ENCODE measurements around the gene AFAP1.

AFAP1 gene

DNA sequence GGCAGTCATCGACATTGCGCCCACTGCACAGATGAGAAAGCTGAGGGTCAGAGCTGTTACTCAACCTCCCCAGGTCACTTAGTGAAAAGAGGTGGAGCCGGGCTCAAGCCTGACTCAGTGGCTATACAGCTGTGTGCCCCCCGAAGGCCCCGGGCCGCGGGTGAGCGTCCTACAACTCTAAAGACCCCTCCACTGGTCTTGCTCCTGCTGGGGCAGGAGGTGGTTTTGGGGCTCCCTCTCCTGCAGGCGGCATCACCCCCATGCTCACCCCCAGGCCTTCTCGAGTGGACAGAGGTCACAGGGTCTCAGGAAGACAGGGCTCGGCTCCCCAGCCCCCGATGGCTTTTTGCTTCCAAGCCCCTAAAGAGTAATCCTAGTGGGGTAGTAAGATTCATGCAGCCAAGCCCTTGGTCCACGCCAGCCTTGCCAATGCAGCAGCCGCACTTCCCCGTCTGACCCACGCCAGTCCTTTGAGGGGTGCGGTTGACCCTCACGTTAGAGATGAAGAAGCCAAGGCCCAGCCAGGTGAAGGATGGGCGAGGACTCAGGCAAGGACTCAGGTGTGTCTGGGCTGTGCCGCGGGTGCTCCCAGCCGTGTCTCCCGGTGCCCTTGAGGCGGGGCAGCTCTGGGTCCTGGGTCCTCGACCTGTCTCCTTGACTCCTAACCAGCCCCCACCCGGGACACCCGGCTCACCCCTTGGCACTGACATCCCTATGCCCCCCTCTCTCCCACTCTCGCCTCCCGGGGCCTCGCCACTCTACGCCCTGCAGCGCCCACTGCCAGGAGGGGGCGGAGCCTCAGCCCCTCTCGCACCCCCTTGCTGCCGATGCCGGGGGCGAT, 200.4 kb downstream of the AFAP1 start:
- DNase-seq (ENCODE audit: low read depth in 2 of 2): no peak

DNA sequence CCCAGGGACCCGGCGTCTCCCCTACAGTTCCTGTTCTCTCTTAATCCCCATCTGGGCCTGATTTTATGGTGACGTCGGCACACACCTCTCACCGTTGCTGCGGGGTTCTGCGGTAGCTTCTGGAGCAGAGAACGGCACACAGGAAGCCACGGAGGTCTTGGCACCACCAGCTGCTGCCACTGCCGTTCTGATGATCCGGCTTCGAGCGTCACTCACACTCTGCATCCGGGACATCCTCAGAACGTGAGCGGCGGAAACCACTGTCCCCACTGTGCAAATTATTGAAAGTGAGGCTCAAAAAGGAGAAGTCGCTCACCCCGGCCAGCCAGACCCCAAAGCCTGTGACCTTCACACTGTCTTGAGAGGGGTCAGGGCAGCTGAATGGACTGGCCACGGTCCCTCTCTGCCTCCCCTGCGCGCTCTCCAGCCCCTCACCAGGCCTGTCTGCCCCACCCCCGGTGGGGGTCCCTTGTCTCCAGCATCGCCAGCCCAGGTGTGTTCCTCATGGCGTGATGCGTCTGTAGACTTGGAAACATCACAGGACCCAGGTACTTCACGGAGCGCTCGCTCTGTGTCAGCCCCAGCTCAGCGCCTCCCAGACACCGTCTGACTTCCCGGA, 201.1 kb downstream of the AFAP1 start:
- no peak for DNase-seq (ENCODE audit: low read depth in 2 of 2)

DNA sequence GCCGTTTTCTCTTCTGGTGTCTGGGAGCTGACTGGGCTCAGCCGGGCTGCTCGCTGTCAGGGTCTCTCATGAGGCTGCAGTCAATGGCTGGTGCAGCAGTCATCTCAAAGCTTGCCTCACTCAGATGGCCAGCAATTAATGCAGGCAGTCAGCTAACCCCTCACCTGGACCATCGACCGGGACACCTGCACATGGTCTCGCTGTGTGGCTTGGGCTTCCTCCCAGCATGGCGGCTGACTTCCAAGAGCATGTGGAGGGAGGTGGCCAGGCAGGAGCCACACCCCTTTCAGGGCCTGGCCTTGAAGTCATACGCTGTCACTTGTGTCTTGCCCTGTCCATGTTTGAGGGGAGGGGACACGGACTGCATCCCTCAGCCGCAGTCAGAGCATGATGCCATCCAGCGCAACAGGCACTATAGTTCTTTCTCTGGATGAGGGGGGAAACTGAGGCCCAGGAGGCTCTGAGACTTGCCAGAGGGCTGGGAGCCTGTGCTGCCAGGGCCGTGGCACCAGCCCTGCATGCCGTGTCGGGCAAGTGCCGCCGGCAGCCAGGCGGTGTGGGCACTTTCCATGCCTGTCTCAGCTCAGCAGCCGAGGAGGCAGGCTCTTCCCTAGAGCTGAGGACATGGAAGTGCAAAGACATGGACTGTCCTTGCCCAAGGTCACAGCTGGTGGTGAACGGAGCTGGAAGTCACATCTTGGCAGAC, 201.8 kb downstream of the AFAP1 start:
- no peak for DNase-seq (ENCODE audit: low read depth in 2 of 2)

DNA sequence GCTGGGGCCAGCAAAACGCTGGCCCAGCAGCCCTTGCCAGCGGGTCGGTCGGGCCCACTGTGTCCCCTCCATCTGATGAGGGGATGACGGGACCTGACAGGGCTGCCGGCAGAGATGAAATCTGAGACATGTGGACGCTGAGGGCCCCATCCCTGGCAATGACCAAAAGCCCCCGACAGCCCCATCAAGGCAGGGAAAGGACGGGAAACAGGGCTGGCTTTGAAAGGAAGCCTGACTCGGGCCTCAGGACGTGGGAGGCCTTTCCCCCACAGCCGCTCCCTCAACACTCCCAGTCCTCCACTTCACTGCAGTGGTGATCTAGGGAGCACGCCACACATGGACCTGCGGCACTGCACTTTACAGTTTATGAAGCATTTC, 202.4 kb downstream of the AFAP1 start:
- no peak for DNase-seq (ENCODE audit: low read depth in 2 of 2)

DNA sequence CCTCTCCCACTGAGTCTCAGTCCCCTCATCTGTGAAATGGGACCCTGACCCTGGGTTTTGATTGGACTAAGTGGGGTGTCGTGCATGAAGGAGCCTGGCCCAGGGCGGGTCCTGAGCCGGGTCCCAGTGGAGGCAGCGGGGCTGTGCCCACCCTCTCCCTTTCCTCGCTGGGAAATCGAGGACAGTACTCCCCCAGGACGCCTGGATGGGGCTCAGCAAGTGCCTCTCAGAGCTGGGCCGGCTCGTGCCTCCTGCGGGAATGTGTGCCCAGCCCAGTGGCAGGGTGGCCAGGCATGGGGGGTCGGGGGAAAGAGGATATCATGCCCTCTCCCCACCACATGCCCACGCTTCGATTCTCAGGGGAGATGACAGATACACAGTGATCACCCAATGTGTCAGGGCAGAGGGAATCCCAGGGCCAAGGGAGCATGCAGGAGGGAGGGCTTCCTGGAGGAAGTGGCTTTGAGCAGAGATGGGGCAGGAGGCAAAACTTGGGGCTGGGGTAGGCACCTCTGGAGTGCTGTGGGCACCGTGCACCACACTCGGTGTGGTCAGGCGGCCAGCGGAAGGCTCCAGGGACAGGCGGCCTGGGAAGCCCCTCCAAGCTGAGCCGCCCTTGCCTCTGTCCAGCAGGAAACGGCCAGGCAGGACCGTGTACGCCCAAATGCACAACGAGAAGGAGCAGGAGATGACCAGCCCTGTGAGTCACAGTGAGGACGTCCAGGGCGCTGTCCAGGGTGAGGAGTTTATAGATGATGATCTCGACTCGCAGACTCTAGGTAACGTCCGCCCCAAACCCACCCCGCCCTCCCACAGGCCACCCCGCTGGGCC, 203.0 kb downstream of the AFAP1 start:
- no peak for DNase-seq (ENCODE audit: low read depth in 2 of 2)

DNA sequence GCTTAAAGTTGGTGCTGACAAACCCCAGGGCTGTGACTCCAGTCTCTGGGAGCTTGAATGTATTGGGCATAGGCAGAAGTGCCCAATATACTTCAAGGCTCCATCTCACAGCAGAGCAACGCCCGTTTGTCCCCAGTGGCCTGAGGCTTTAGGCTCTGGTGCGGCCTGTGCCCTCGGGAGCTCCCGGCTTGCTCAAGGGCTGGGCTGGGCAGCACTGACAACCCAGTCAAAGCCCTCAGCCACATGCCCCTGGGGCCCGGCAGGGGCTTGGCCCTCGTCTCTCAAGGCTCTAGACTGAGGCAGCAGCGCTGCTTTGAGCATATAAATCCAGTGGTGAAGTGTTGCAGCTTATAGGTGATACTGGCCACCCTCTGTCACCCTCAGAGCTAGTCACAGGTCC, 203.7 kb downstream of the AFAP1 start:
- DNase-seq (ENCODE audit: low read depth in 2 of 2): no peak

DNA sequence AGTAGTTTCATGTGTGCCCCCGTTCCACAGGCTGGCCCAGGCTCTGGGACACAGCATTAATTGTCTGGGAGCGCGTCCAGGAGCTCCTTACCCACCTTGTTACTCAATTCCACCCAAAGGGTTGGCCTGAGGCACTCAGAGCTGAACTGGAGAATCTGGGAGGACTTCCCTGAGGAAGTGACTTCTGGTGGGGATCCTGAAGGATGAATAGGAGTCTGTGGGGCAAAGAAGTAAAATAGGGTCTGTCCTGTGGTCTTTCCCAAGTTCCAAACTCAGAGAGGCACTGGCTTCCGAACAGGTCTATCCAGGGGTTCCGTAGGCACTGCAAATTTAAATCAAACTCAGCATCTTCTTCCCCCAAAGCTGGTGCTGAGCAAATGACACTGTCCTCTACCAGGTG, 204.3 kb downstream of the AFAP1 start:
- no peak for DNase-seq (ENCODE audit: low read depth in 2 of 2)

DNA sequence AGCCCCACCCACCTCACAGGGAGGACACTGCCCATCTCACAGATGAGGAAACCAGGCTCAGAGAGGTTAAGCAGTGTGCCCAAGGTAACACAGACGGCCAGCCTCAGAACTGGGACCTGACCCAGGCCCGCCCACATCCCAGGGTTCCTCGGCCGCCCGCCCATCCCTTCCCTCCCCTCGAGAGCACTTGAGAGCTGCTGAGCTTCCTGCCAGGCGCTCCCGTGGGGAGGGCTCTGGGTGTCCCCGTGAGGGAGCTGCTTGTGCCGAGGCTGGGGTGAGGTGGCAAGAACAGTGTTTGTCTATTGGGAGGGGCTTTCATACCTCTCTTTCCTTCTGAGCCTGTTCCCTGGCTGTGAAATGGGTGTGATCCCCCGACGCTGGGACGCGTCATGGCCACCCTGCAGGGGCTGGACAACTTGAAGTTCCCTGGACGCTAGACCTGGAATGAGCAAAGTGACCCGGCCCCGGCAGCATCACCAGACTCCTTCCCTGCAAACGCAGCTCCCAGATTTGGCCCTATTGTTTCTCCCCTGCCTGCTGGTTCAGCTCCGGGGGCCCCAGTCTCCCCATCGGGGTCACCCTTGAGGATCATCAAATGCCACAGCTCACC, 204.9 kb downstream of the AFAP1 start:
- no peak for DNase-seq (ENCODE audit: low read depth in 2 of 2)

DNA sequence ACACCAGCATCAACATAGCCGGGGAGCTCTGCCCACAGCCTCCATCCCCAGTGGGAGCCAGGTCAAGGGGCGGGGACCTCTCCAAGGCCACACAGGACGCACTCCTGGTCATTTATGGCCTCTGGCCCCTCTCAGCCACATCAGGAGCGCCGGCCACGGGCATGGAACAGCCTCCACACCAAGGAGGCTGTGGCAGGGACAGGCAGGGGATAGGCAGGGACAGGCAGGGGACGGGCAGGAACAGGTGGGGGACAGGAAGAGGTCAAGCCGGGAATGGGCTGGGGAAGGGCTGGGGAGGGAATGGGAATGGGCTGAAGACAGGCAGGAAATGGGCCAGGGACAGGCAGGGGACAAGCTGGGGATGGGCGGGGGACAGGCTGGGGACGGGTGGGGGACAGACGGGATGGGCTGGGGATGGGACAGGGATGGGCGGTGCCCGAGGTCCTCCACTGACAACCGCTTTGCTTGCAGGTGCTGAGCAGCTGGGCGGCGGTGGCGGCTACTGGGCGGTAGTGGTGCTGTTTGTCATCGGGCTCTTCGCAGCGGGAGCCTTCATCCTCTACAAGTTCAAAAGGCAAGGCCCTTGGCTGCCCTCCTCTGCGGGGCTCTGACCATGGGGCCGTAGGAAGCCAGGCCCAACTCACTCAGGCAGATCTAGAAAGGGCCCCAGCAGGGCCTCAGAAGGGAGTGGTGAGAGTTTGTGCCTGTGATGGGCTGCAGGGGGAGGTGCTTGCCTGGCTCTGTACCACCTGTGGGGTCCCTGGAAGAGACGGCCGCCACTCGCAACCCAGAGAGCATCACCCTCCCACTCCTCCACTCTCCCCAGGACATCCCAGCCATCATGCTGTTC, 205.6 kb downstream of the AFAP1 start:
- DNase-seq (ENCODE audit: low read depth in 2 of 2): no peak

DNA sequence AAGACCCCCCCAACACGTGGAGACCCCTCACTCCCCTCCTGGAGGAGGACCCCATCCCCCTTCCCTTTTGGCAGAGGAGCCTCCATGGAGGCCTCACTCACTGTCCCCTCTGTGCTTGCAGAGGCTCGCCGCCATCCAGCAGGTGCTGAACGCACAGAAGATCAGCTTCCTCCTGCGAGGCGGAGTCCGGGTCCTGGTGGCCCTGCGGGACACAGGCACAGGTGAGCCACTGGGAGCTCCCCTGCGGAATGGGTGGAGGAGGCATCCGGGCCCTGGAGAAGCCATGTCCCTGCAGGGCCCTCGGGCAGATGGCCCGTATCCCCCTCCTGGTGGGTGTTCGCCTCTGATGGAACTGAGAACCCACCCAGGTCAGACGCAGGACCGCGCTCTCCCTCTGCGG, 206.5 kb downstream of the AFAP1 start:
- no peak for DNase-seq (ENCODE audit: low read depth in 2 of 2)

DNA sequence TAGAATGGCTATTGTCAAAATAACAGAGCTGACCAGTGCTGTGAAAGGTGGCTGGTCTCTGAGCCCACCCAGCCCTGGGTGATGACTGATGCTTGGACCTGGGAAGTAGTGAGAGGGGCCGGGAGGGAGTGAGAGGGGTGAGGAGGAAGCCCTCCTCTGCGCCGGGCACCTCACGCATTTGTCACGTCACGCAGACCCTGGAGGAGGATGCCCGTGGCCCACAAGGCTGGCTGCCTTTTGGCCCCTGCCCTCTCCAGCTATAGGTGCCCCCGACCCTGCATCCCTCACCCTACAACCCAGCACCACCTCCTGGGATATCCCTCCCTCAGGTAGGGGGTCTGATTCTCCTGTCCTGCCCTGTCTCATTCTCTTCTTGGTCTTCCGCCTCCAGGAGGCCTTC, 207.4 kb downstream of the AFAP1 start:
- no peak for DNase-seq (ENCODE audit: low read depth in 2 of 2)

DNA sequence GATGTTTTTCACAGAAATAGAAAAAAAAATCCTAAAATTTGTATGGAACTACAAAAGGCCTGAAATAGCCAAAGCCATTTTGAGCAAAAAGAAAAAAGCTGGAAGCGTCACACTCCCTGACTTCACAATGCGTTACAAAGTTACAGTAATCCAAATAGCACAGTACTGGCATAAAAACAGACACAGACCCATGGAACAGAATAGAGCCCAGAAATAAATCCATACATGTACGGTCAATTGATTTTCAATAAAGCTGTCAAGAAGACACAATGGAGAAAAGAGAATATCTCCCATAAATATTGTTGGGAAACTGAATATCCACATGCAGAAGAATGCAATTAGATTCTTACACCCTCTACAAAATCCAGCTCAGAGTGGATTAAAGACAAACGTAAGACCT, 208.2 kb downstream of the AFAP1 start:
- DNase-seq (ENCODE audit: low read depth in 2 of 2): no peak

DNA sequence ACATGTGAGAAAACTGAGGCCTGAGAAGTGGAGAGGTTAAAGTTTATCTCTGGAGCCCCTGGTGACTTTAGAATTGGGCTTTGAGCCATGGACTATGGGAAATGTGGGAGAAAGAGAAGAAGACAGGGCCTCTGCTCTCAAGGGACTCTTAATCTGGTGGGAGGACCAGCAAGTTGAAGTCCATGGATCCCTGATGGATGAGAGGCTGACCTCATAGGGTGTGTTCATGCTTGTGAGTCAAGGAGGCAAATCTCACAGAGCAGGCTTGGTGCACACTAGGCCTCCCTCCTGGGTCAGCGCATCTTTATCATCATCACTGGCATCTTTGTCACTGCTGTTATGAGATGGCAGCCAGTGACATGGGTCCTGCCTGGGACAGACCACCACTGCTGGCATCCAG, 211.9 kb downstream of the AFAP1 start:
- DNase-seq (ENCODE audit: low read depth in 2 of 2): no peak

DNA sequence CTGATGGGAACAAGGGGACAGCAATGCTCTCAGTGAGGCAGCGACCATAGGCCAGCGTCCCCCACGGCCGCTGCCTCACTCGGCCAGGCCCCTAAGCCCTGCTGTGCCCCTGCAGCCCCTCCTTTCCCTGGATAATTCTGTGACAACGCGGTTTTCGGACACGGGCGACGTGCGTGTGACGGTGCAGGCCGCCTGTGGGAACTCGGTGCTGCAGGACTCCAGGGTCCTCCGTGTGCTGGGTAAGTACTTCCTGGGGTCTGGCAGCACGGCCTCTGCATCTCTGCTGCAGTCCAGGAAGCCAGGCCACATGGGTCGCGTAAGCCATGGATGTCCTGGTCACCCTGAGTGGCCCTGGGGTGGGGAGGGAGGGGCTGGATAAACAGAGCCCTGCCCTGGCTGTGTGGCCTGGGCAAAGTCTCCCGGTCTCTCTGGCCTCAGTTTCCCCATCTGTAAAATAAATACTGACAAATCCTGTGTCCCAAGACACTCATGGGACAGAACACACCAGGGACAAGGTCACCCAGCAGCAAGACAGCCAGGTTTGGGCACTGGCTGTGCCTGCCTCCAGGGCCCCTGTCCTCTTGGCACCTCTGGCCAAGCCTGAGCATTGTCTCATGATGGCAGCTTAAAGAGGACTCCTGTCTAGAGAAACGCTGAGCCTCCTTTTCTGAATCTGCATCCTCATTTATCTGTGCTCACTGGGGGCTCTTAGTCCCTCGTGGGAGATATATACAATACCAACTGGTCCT, 212.8 kb downstream of the AFAP1 start:
- no peak for DNase-seq (ENCODE audit: low read depth in 2 of 2)

DNA sequence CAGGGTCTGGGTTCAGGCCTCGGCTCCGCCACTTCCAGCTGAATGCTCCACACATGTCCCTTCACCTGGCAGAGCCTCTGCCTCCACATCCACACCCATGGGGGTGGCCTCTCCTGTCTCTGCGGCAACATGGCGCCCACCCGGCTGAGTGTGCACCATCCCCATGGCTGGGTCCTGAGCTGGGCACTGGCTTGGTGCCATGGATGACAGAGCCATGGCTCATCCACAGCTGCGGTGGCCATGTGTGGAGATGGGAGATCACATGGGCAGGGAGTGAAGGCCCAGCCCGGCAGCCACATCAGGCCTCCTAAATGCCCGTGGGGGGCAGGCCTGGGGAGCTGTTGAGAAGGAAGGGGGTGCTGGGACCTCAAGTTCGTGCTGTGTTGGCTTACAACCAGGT, 213.7 kb downstream of the AFAP1 start:
- DNase-seq (ENCODE audit: low read depth in 2 of 2): no peak

DNA sequence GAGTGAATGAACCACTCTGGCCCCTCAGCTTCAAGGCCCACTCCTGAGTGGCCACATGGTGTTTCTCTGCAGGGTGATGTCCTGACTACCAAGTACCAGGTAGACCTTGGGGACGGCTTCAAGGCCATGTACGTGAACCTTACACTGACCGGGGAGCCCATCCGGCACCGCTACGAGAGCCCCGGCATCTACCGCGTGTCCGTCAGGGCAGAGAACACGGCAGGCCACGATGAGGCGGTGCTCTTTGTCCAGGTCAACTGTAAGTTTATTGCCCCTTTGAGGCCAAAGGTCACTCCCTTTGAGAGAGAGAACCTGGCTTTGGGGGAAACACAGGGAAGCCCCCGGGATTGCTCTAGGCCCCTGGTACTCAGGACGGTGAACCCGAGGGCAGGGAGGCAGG, 216.0 kb downstream of the AFAP1 start:
- no peak for DNase-seq (ENCODE audit: low read depth in 2 of 2)

DNA sequence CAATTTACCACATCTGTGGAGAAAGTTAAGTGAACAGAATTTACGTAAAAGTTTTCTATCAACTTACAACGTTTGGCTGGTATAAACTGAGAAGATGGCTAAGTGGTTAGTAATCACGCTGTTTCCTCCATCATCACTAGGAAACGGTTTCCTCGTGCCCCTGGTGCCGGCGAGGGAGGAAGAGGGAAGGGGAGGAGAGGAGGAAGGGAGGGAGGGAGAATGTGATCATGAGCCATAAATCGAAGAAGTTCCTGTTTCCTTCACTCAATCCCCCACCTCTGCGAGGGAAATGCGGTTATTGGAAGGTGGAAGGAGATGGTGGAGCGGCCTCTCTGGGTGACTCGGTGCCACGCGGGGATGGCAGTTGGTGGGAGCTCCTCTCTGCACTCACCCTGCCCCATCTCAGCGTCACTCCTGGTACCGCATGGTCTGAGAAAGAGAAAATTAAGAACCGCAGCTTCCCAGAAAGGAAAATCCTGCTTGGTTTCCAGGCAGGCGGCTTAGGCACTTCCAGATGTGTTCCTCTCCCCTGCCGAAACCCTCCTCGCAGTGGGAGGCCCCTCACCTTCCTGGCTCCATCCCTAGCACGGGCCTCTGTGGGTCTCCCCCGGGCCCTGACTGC, 216.8 kb downstream of the AFAP1 start:
- DNase-seq (ENCODE audit: low read depth in 2 of 2): no peak

DNA sequence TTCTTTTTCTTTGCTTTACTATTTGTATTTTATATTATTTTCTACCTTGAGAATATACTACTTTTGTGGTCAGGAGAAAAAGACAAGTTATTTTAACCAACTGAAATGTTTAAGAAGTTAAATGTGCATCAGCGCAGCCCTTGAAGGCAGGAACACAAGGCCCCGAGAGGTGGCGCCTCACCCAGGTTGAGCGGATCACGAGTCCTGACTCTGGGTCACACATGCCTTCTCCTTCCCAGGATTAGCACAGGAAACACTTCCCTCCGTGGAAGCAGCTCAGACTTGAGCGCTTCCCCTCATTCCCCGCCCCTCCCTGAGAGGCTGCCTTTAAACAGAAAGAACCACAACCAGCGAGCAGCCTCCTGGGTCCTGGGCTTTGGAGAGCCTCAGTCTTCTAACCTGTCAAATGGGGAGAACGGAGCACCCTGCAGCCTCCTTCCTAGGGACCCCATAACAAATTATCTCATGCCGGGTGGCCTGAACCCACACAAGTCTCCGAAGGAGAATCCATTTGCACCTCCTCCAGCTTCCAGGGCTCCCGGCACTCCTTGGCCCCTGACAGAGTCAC, 217.6 kb downstream of the AFAP1 start:
- DNase-seq (ENCODE audit: low read depth in 2 of 2): no peak

All from stimulated activated CD8-positive, alpha-beta memory T cell treated with anti-CD3 and anti-CD28 coated beads, Interleukin-15, amount 100 ng/mL, for 48 hours (primary cell).